ENCODE data around the gene AARSD1.
"Not testable (repeated sequence)": the region's sequence is repeated elsewhere in the genome, so short reads cannot be mapped to it uniquely, and the experiment has no call there.

Gene AARSD1

GRCh38 chr17:42920106-42920900 is 44.0 kb downstream of the AARSD1 start:
- DNase-seq: no peak

GRCh38 chr17:42919522-42920077 is 44.7 kb downstream of the AARSD1 start:
- DNase-seq: not testable (repeated sequence)

- DNase-seq: no peak
These were observed 45.2 kb downstream of the AARSD1 start for GRCh38 chr17:42918902-42919521.

GRCh38 chr17:42917236-42917603 is 47.0 kb downstream of the AARSD1 start:
- no peak for DNase-seq

- DNase-seq: not testable (repeated sequence)
These were observed 47.6 kb downstream of the AARSD1 start for GRCh38 chr17:42916388-42917235.

- DNase-seq: not testable (repeated sequence)
These were observed 49.0 kb downstream of the AARSD1 start for GRCh38 chr17:42915288-42915687.

- no peak for DNase-seq
These were observed 50.2 kb downstream of the AARSD1 start for GRCh38 chr17:42913981-42914617.

- DNase-seq: no peak
These were observed 50.7 kb downstream of the AARSD1 start for GRCh38 chr17:42913522-42913921.

- DNase-seq: no peak
These were observed 55.2 kb downstream of the AARSD1 start for GRCh38 chr17:42908872-42909700.

- no peak for DNase-seq
These were observed 57.3 kb downstream of the AARSD1 start for GRCh38 chr17:42906772-42907446.

- DNase-seq: no peak
These were observed 60.2 kb downstream of the AARSD1 start for GRCh38 chr17:42904110-42904469.

GRCh38 chr17:42901535-42902229 is 62.6 kb downstream of the AARSD1 start:
- no peak for DNase-seq
